Kidney epithelial cell (primary cell): Measurements from ENCODE around the gene SLC4A4. TPM values are rescaled to one million over a fixed set of nuclear protein-coding genes. Genes with fewer than 3 reads are reported as not detected.

ENCODE experiments used
- DNase-seq: peaks from one replicate; pipeline ENCODE4 v3.0.0-alpha.2; 2010; ENCODE audit warnings: low read depth
- H3K27me3 ChIP-seq: 2 replicates; pipeline ENCODE4 v1.6.0; 2011; ENCODE audit warnings: low read length; ENCODE audit not compliant: control insufficient read depth, insufficient read depth
- H3K36me3 ChIP-seq: 2 replicates; pipeline ENCODE4 v1.5.1; 2011; ENCODE audit warnings: low read length; ENCODE audit not compliant: control insufficient read depth, insufficient read depth
- H3K4me3 ChIP-seq: 2 replicates; pipeline ENCODE4 v1.5.1; 2011; ENCODE audit warnings: low read depth, mild to moderate bottlenecking, control low read depth, low read length
- CTCF ChIP-seq: IDR thresholded peaks from 2 replicates; pipeline ENCODE4 v1.5.1; 2011; ENCODE audit warnings: mild to moderate bottlenecking, moderate library complexity, low read length, control low read depth, inconsistent platforms; ENCODE audit not compliant: insufficient read depth, poor library complexity, severe bottlenecking
- total RNA-seq: library from RNA; depleted of rRNA; stranded (reverse); fragments of >200 nt; gene quantifications from 2 replicates; pipeline ENCODE4 v1.2.3, GENCODE V29; 2015

SLC4A4 gene
- total RNA-seq, 1 donor from 2014 or later, result 2.7 TPM

- DNase-seq, result peak; percentile 45
- H3K36me3 ChIP-seq, result no peaks in the 10 kb centered on the region
- no peaks in the 10 kb centered on the region for H3K27me3 ChIP-seq
- no peak for TF ChIP-seq CTCF
- no peak overlapping the region for H3K4me3 ChIP-seq
Observed at GRCh38 chr4:71441186-71442169, 102.7 kb downstream of the SLC4A4 start.

GRCh38 chr4:71442336-71442735, 103.5 kb downstream of the SLC4A4 start:
- TF ChIP-seq CTCF, result no peak
- Histone ChIP-seq H3K27me3 (no peaks in the 10 kb centered on the region), H3K4me3 (no peak overlapping the region), H3K36me3 (no peaks in the 10 kb centered on the region)
- DNase-seq, result no peak

- no peak for DNase-seq
- Histone ChIP-seq H3K27me3 (no peaks in the 10 kb centered on the region), H3K36me3 (no peaks in the 10 kb centered on the region), H3K4me3 (no peak overlapping the region)
- TF ChIP-seq CTCF, result no peak
Observed at GRCh38 chr4:71444395-71444794, 105.6 kb downstream of the SLC4A4 start.

GRCh38 chr4:71445811-71446210, 107.0 kb downstream of the SLC4A4 start:
- Histone ChIP-seq H3K27me3 (no peaks in the 10 kb centered on the region), H3K4me3 (no peak overlapping the region), H3K36me3 (no peaks in the 10 kb centered on the region)
- DNase-seq, result no peak
- TF ChIP-seq CTCF, result no peak

GRCh38 chr4:71446479-71447081, 107.8 kb downstream of the SLC4A4 start:
- H3K36me3 ChIP-seq, result no peaks in the 10 kb centered on the region
- TF ChIP-seq CTCF, result no peak
- no peak for DNase-seq
- no peaks in the 10 kb centered on the region for H3K27me3 ChIP-seq
- no peak overlapping the region for H3K4me3 ChIP-seq

GRCh38 chr4:71449040-71449439, 110.2 kb downstream of the SLC4A4 start:
- Histone ChIP-seq H3K27me3 (no peaks in the 10 kb centered on the region), H3K4me3 (no peak overlapping the region), H3K36me3 (no peaks in the 10 kb centered on the region)
- TF ChIP-seq CTCF, result no peak
- no peak for DNase-seq
